Osteoblast (primary cell): ENCODE measurements around the gene KLHL29. TPM values are rescaled to one million over a fixed set of nuclear protein-coding genes. Genes with fewer than 3 reads are reported as not detected.

ENCODE experiments used
- DNase-seq: peaks from one replicate; pipeline ENCODE4 v3.0.0; 2011; ENCODE audit warnings: low spot score, mixed read lengths; ENCODE audit not compliant: insufficient read length; ENCODE audit errors: missing footprints
- H2AFZ ChIP-seq: 2 replicates; pipeline ENCODE4 v1.6.0; 2011; ENCODE audit warnings: mild to moderate bottlenecking, low read length
- H3K27ac ChIP-seq: 2 replicates; pipeline ENCODE4 v1.5.1; 2011; ENCODE audit warnings: mild to moderate bottlenecking, low read depth, low read length, moderate library complexity
- H3K27me3 ChIP-seq: 2 replicates; pipeline ENCODE4 v1.6.0; 2012; ENCODE audit warnings: mild to moderate bottlenecking, control low read depth, inconsistent platforms, low read length, moderate library complexity; ENCODE audit not compliant: insufficient read depth
- H3K36me3 ChIP-seq: 2 replicates; pipeline ENCODE4 v1.5.1; 2011; ENCODE audit warnings: mild to moderate bottlenecking, low read length, control low read depth, moderate library complexity; ENCODE audit not compliant: insufficient read depth
- H3K4me1 ChIP-seq: 2 replicates; pipeline ENCODE4 v1.5.1; 2011; ENCODE audit warnings: mild to moderate bottlenecking, low read length, control low read depth, moderate library complexity; ENCODE audit not compliant: insufficient read depth
- H3K4me2 ChIP-seq: 2 replicates; pipeline ENCODE4 v1.6.0; 2011; ENCODE audit warnings: mild to moderate bottlenecking, low read length; ENCODE audit not compliant: insufficient read depth
- H3K4me3 ChIP-seq: fragments of 200-600 bp; sonication (generic); 3 replicates; pipeline ENCODE4 v1.5.1; 2012; ENCODE audit warnings: mild to moderate bottlenecking, low read length, inconsistent platforms; ENCODE audit not compliant: insufficient read depth
- H3K79me2 ChIP-seq: 2 replicates; pipeline ENCODE4 v1.6.0; 2012; ENCODE audit warnings: mild to moderate bottlenecking, low read length, control low read depth, inconsistent platforms; ENCODE audit not compliant: insufficient read depth
- H3K9me3 ChIP-seq: 2 replicates; pipeline ENCODE4 v1.5.1; 2011; ENCODE audit warnings: low read depth, low read length, control low read depth
- H4K20me1 ChIP-seq: 2 replicates; pipeline ENCODE4 v1.6.0; 2012; ENCODE audit warnings: mild to moderate bottlenecking, low read length, control low read depth; ENCODE audit not compliant: insufficient read depth
- total RNA-seq: library from RNA; depleted of rRNA; stranded (reverse); fragments of >200 nt; gene quantifications from 2 replicates; pipeline ENCODE4 v1.2.3, GENCODE V29; 2012
- TF ChIP-seq, protein P1 (sequence below): IDR thresholded peaks from 2 replicates; pipeline ENCODE4 v1.5.1; 2011; ENCODE audit warnings: mild to moderate bottlenecking, low read depth, low read length, moderate library complexity; ENCODE audit errors: extremely low read depth

Gene KLHL29
- total RNA-seq, 1 donor = 3.3 TPM

DNA sequence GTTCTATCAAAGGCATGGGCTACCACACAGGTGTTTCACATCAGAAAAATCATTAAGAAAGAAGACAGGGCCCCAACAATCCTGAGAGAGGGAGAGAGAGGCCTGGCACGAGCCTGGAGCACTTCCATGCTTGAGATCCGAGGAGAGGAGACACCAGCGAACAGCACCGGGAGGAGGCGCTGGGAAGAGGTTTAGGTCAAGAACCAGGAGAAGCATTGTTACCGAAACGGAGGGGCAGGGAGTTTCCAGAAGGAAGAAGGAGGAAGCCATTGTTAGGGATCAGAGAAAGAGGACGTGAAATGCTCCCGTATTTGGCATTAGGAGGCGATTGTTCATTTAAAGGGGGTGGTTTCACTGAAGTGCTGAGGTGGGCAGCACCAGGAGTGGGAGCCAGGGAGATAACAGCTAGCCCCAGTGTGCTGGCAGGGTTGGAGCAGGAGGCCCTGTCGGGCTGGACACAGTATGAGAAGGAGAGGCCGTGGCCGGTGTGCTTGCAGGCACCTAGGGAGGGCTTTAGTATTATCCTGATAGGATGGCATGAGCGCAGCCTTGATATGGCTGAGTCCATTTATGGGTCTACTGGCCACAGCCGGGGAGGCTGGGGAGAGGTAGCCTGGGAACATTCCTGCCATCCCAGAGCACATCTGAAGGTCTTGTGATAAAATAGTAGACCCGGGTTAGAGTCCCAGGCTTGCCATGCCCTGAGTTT lies 244.9 kb downstream of the KLHL29 start:
- H4K20me1 ChIP-seq = no peaks in the 10 kb centered on the region
- no peak overlapping the region for H2AFZ ChIP-seq
- no peaks in the 10 kb centered on the region for H3K79me2 ChIP-seq
- no peaks in the 10 kb centered on the region for H3K4me1 ChIP-seq
- H3K4me2 ChIP-seq = no peak overlapping the region
- H3K27me3 ChIP-seq = no peaks in the 10 kb centered on the region
- peak; percentile 3 for DNase-seq
- H3K9me3 ChIP-seq = no peaks in the 10 kb centered on the region
- H3K4me3 ChIP-seq = no peak overlapping the region
- TF ChIP-seq, protein P1, sequence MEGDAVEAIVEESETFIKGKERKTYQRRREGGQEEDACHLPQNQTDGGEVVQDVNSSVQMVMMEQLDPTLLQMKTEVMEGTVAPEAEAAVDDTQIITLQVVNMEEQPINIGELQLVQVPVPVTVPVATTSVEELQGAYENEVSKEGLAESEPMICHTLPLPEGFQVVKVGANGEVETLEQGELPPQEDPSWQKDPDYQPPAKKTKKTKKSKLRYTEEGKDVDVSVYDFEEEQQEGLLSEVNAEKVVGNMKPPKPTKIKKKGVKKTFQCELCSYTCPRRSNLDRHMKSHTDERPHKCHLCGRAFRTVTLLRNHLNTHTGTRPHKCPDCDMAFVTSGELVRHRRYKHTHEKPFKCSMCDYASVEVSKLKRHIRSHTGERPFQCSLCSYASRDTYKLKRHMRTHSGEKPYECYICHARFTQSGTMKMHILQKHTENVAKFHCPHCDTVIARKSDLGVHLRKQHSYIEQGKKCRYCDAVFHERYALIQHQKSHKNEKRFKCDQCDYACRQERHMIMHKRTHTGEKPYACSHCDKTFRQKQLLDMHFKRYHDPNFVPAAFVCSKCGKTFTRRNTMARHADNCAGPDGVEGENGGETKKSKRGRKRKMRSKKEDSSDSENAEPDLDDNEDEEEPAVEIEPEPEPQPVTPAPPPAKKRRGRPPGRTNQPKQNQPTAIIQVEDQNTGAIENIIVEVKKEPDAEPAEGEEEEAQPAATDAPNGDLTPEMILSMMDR = no peak
- no peak overlapping the region for H3K27ac ChIP-seq
- no peaks in the 10 kb centered on the region for H3K36me3 ChIP-seq

DNA sequence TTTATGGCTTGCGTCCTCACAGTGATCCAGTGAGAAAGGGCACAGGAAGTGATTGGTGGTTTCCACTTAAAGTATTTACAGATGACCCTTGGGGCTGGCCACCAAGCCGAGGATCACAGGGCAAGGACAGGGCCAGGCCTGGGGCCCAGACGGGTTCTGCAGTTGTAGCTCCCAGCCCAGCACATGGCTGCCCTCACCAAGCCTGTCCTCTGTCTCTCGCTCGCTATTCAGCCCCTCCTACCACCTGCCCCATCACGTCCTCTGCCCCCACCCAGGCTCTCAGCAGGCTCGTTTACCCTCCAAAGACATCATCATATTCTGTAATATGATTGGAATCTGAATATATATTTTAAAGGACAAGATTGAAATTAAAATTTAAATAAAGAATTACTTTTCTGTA lies 246.0 kb downstream of the KLHL29 start:
- H3K27ac ChIP-seq = no peak overlapping the region
- DNase-seq = peak; percentile 89
- H3K27me3 ChIP-seq = no peaks in the 10 kb centered on the region
- TF ChIP-seq, protein P1 = no peak
- H3K36me3 ChIP-seq = no peaks in the 10 kb centered on the region
- no peaks in the 10 kb centered on the region for H3K4me1 ChIP-seq
- no peak overlapping the region for H3K4me2 ChIP-seq
- no peak overlapping the region for H2AFZ ChIP-seq
- no peaks in the 10 kb centered on the region for H4K20me1 ChIP-seq
- H3K4me3 ChIP-seq = no peak overlapping the region
- no peaks in the 10 kb centered on the region for H3K79me2 ChIP-seq
- H3K9me3 ChIP-seq = no peaks in the 10 kb centered on the region

DNA sequence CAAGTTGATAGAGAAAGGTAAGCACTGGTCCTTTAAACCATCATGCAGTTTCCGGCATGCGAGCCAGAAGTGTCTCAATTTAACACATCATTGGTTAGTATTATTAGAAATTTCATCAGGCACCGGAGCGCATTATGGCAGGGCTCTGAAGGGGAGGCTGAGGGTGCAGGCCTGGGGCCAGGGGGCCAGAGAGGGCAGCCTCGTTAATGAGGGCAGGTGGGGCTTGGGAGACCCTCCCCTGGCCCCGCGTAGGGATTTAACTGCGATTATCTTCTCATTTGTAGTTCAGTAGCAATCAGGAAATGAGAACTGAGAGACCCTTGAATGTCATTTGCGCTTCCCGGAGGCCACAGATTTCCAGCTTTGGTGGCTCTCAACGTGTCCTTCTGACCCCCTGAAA lies 246.4 kb downstream of the KLHL29 start:
- Histone ChIP-seq H3K4me3 (no peak overlapping the region), H3K4me2 (no peak overlapping the region), H3K79me2 (no peaks in the 10 kb centered on the region), H3K27me3 (no peaks in the 10 kb centered on the region), H3K27ac (no peak overlapping the region), H2AFZ (no peak overlapping the region), H3K36me3 (no peaks in the 10 kb centered on the region), H3K9me3 (no peaks in the 10 kb centered on the region), H3K4me1 (peaks cover 2% of the 10 kb centered on the region), H4K20me1 (no peaks in the 10 kb centered on the region)
- DNase-seq = peak; percentile 53
- TF ChIP-seq, protein P1 = no peak

DNA sequence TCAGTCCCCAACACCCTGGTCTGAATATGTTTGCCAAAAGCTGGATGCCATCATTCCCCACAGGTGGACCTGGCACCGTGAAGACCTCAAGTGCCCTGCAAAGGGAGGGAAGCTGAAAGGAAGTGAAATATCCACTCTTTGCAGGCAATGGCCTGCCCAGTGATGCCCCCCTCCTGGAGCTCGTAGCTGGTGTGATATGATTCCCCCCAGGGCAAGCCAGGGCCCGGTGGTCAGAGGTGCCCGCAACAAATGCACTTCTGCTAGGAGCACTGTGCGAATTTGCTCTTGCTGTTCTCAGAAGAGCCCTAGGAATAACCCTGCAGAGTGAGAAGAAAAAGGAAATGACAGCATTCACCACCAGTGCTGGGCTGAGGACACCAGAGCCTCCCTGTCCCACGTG lies 247.4 kb downstream of the KLHL29 start:
- DNase-seq = peak; percentile 65
- H3K27me3 ChIP-seq = no peaks in the 10 kb centered on the region

More for the DNA sequence above, 247.4 kb downstream of the KLHL29 start:
- H3K4me1 ChIP-seq = peaks cover 12% of the 10 kb centered on the region
- no peaks in the 10 kb centered on the region for H3K9me3 ChIP-seq
- no peak overlapping the region for H3K4me3 ChIP-seq
- TF ChIP-seq, protein P1 = no peak
- H3K4me2 ChIP-seq = no peak overlapping the region
- H4K20me1 ChIP-seq = no peaks in the 10 kb centered on the region
- H2AFZ ChIP-seq = no peak overlapping the region
- H3K79me2 ChIP-seq = no peaks in the 10 kb centered on the region
- no peaks in the 10 kb centered on the region for H3K36me3 ChIP-seq
- no peak overlapping the region for H3K27ac ChIP-seq
